Activated CD4-positive, alpha-beta T cell treated with anti-CD3 and anti-CD28 coated beads, Interleukin-2, amount 50 U/mL, for 16 hours (primary cell): Measurements from ENCODE around the gene PHYKPL.

ENCODE experiments used
- DNase-seq: peaks from one replicate; pipeline ENCODE4 v3.0.0-alpha.2; 2020

Gene PHYKPL

DNA sequence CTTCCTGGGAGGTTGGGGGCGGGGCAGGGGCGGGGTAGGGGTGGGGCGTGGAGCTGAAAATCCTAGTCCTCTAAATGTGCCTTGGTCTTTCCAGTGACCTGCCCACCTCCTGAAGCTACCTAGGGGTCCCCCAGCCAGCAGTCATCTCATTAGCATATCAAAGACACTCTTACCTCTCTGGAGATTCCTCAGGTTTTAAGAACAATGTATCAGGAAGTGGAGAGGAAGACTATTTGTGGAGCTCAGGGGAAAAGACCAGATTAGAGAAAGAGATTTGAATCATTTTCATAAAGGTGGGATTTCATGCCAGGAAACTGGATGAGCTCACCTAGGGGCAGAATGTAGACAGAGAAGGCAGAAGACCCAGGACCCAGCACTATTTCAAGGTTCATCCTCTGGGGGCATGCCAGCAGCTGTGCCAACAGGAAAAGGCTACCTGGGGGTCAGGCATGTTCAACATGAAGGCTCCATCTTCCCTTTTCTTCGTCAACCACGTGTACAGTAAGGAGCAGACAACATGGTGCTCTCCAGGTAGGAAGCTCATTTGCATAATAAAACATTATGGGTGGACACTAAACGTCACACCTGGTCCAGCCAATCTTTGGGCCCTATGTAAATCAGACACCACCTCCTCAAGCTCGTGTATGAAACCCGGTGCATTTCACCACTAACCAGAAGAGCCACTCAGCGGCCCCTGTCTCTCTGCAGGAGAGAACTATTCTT is 52.3 kb downstream of the PHYKPL start:
- DNase-seq = no peak

DNA sequence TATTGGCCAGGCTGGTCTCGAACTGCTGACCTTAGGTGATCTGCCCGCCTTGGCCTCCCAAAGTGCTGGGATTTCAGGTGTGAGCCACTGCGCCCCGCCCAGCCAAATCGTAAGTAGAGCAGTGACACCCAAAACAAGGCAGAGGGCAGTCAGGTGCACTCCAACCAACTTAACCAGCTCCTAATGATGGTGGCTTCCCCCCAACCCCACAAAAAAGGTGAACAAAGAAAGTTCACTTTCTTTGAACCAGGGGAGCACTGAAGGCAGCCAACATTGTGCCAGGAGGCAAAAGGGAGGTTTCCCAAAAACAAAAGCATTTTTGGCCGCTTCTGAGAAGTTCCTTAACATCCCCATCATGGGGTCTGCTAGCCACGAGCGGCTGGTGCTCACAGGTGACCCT is 55.0 kb downstream of the PHYKPL start:
- no peak for DNase-seq

DNA sequence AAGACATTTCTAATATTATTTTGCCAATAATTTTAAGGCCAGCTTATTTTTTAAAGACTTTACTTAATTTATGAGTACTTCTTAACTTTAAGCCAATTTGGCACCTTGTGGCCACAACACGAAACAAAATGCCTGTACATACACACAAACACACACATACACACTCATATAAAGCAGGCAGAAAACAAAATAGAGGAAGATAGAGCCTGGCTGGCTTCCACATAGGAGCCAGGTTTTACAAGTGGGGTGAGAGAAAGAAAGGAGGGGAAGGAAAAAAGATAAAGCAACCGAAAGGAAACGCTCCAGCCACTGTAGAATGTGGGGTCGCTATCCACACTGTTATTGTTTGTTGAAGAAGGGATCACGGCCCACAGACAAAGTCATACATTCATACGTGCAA is 55.8 kb downstream of the PHYKPL start:
- DNase-seq = no peak

DNA sequence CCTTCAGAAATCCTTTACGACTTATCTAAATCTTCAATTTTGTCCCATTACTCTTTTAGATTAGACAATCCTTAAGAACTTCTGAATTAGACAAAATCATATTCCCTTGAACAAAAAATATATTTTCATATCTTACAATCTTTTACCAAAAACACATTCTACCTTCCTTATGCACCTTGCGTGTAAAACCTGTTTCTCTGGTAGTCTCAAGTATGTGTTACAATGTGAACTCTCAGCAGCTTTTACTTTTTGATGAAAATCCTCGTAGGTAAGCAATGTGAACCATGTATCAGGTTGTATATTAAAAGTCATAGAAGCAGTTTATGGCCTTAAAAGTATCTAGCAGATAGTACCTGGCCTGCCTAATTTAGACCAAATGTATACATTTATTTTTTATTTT is 58.1 kb downstream of the PHYKPL start:
- DNase-seq = no peak

DNA sequence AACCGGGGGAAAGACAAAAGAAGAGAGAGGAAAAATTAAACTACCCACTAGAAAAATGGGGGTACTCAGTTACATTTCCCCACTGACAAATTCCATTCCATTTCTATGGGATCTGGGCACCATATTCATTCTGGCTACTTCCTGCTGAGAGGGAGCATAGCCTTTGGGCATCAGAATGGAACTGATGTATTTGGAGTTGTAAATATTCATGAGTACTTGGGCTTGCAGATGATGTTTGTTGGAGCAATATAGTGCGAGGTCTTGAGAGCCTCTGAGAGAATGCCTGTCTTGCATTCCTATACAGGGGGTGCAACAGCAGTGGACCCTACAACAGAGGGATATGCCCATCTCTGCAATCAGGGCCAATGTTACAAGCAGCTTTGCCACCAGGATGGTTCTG is 62.1 kb downstream of the PHYKPL start:
- DNase-seq = no peak

DNA sequence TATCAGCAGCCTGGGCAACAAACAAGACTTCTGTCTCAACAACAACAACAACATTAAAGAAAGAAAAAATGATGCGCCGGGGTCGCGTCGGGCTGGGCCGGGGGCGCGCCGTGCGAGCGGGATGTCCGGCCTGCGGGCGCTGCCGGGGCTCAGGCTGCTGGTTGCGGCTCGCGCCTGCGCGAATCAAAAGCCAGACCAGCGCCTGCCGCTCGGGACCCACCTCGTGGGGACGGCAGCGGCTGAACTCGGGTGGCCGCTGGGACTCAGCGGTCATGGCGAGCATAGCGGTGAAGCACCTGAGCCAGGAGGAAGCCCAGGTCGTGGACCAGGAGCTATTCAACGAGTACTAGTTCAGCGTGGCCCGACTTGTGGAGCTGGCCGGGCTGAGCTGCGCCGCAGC is 67.0 kb downstream of the PHYKPL start:
- DNase-seq = no peak

DNA sequence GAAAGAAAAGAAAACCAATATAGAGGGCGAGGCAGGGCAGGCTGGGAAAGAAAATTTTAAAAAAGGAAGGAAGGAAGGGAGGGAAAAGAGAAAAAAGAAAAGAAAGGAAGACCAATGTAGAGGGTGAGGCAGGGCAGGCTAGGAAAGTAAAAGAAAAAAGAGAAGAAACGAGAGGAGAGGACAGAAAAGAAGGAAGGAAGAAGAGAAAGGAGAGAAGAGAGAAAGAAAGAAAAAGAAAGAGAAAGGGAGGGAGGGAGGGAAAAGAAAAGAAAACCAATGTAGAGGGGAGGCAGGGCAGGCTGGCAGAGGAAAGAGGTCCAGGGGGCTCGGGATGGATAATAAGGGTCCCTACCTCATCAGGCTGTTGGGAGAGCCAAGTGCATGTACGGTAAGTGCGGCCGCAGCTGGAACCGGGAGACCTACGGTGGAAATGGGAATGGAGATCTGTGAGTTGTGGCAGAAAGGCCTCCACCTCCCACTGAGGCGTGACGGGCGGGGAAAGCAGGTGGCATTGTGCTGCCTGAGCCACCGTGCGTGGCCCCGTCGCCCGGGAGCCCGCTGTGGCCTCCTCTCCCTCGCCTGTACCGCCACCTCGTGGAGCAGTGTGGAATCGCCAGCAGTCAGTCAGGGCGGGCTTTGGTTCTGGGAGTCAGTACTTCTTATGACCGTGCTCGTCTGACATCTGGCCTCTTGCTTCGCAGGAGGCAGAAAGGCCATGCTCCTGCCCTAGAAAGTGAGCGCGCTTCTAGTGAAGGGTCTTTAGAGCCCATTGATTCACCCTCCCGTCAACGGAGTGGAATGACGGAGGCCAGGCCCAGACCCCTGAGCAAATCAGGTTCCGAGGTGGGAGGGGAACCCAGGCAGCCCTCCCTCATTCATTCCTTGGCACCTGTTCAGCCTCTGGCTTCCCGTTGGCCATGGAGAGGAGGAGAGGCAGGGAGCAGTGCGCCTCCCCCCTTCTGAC is 68.5 kb downstream of the PHYKPL start:
- DNase-seq = peak; percentile 90

DNA sequence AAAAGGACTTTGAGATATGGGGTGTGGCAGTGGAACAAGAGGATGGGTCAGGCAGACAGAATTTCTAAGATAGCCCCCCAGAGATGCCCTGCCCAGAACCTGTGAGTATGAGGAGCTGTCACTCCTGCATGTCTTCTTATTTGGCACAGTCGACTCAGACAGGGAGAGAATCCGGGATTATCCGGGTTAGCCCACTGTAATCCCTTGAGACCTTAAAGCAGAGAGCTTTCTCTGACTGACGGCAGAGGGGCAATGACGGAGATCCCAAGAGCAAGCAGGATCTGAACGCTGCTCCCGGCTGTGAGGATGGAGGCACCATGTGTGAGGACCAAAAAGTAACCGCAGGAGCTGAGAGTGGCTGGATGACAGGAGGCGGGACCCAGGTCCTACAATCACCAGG is 70.1 kb downstream of the PHYKPL start:
- DNase-seq = no peak

DNA sequence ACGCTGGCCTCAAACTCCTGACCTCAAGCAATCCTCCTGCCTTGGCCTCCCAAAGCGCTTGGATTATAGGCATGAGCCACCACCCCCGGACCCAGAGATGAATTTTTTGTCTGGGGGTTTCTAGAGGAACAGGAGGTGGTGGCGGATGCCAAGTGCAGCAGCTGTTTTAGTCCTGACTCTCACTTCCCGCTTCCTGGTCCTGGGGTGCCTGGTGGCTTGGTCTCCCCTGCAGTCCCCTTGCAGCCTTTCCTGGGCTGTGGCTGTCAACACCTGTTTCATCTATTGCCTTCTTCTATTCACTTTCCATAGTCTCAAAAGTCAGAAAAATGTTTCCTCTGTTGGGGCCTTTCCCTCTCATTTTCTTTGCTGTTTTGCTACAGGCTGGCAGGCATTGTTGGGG is 72.4 kb downstream of the PHYKPL start:
- no peak for DNase-seq
